SH-SY5Y (cell line): ENCODE measurements around the gene PFKFB1.

Source experiments
- GATA2 ChIP-seq: IDR thresholded peaks from 2 replicates; pipeline ENCODE4 v1.6.1; 2011; ENCODE audit warnings: mild to moderate bottlenecking, low read depth, low read length
- GATA3 ChIP-seq: IDR thresholded peaks from 2 replicates; pipeline ENCODE4 v1.6.1; 2011; ENCODE audit warnings: low read depth, mild to moderate bottlenecking, low read length, moderate library complexity

DNA sequence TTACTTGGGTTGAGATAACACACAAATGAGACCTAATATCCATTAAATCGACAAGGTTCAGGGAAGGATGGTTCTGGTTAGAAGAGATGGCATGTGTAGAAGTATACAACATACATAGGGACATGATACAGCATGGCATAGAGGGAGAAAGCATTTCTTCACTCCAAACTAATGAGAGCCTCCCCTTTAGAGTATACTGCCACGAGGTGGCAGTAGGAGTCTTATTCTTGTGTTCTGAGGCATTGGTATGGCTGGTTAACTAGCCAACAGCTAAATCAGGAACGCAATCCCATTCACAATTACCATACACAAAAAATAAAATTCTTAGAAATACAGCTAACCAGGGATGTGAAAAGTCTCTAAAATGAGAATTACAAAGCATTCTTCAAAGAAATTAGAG, 102.4 kb downstream of the PFKFB1 start:
- TF ChIP-seq GATA2 (no peak), GATA3 (no peak)
